Osteoblast (primary cell): Measurements from ENCODE around the gene CIBAR2. TPM values are rescaled to one million over a fixed set of nuclear protein-coding genes. Genes with fewer than 3 reads are reported as not detected.

ENCODE experiments used
- DNase-seq: peaks from one replicate; pipeline ENCODE4 v3.0.0; 2011; ENCODE audit warnings: low spot score, mixed read lengths; ENCODE audit not compliant: insufficient read length; ENCODE audit errors: missing footprints
- H2AFZ ChIP-seq: 2 replicates; pipeline ENCODE4 v1.6.0; 2011; ENCODE audit warnings: mild to moderate bottlenecking, low read length
- H3K27ac ChIP-seq: 2 replicates; pipeline ENCODE4 v1.5.1; 2011; ENCODE audit warnings: mild to moderate bottlenecking, low read depth, low read length, moderate library complexity
- H3K27me3 ChIP-seq: 2 replicates; pipeline ENCODE4 v1.6.0; 2012; ENCODE audit warnings: mild to moderate bottlenecking, control low read depth, inconsistent platforms, low read length, moderate library complexity; ENCODE audit not compliant: insufficient read depth
- H3K36me3 ChIP-seq: 2 replicates; pipeline ENCODE4 v1.5.1; 2011; ENCODE audit warnings: mild to moderate bottlenecking, low read length, control low read depth, moderate library complexity; ENCODE audit not compliant: insufficient read depth
- H3K4me1 ChIP-seq: 2 replicates; pipeline ENCODE4 v1.5.1; 2011; ENCODE audit warnings: mild to moderate bottlenecking, low read length, control low read depth, moderate library complexity; ENCODE audit not compliant: insufficient read depth
- H3K4me2 ChIP-seq: 2 replicates; pipeline ENCODE4 v1.6.0; 2011; ENCODE audit warnings: mild to moderate bottlenecking, low read length; ENCODE audit not compliant: insufficient read depth
- H3K4me3 ChIP-seq: fragments of 200-600 bp; sonication (generic); 3 replicates; pipeline ENCODE4 v1.5.1; 2012; ENCODE audit warnings: mild to moderate bottlenecking, low read length, inconsistent platforms; ENCODE audit not compliant: insufficient read depth
- H3K79me2 ChIP-seq: 2 replicates; pipeline ENCODE4 v1.6.0; 2012; ENCODE audit warnings: mild to moderate bottlenecking, low read length, control low read depth, inconsistent platforms; ENCODE audit not compliant: insufficient read depth
- H3K9me3 ChIP-seq: 2 replicates; pipeline ENCODE4 v1.5.1; 2011; ENCODE audit warnings: low read depth, low read length, control low read depth
- H4K20me1 ChIP-seq: 2 replicates; pipeline ENCODE4 v1.6.0; 2012; ENCODE audit warnings: mild to moderate bottlenecking, low read length, control low read depth; ENCODE audit not compliant: insufficient read depth
- CTCF ChIP-seq: IDR thresholded peaks from 2 replicates; pipeline ENCODE4 v1.5.1; 2011; ENCODE audit warnings: mild to moderate bottlenecking, low read depth, low read length, moderate library complexity; ENCODE audit errors: extremely low read depth
- total RNA-seq: library from RNA; depleted of rRNA; stranded (reverse); fragments of >200 nt; gene quantifications from 2 replicates; pipeline ENCODE4 v1.2.3, GENCODE V29; 2012

Gene CIBAR2
- total RNA-seq, 1 donor = under 0.01 TPM

- H2AFZ ChIP-seq = no peak overlapping the region
- no peak overlapping the region for H3K4me2 ChIP-seq
- H3K4me3 ChIP-seq = no peak overlapping the region
- H3K79me2 ChIP-seq = peaks cover 3% of the 10 kb centered on the region
- H3K27ac ChIP-seq = no peak overlapping the region
- no peak for TF ChIP-seq CTCF
- H3K36me3 ChIP-seq = peaks cover 10% of the 10 kb centered on the region
- H3K9me3 ChIP-seq = no peaks in the 10 kb centered on the region
- DNase-seq = no peak
- H3K27me3 ChIP-seq = no peaks in the 10 kb centered on the region
- peaks cover 23% of the 10 kb centered on the region for H4K20me1 ChIP-seq
- peaks cover 3% of the 10 kb centered on the region for H3K4me1 ChIP-seq
These were observed 49.4 kb downstream of the CIBAR2 start for GRCh38 chr16:85062845-85063244.

- no peaks in the 10 kb centered on the region for H3K27me3 ChIP-seq
- peaks cover 3% of the 10 kb centered on the region for H3K79me2 ChIP-seq
- no peak for TF ChIP-seq CTCF
- DNase-seq = no peak
- H3K9me3 ChIP-seq = no peaks in the 10 kb centered on the region
- H4K20me1 ChIP-seq = peaks cover 27% of the 10 kb centered on the region
- peaks cover 8% of the 10 kb centered on the region for H3K36me3 ChIP-seq
- H2AFZ ChIP-seq = no peak overlapping the region
- no peak overlapping the region for H3K27ac ChIP-seq
- no peak overlapping the region for H3K4me3 ChIP-seq
- peaks cover 3% of the 10 kb centered on the region for H3K4me1 ChIP-seq
- no peak overlapping the region for H3K4me2 ChIP-seq
These were observed 49.9 kb downstream of the CIBAR2 start for GRCh38 chr16:85062323-85062722.

- no peak for DNase-seq
- H3K4me3 ChIP-seq = no peak overlapping the region
- no peaks in the 10 kb centered on the region for H3K27me3 ChIP-seq
- peaks cover 3% of the 10 kb centered on the region for H3K4me1 ChIP-seq
- H3K36me3 ChIP-seq = peaks cover 8% of the 10 kb centered on the region
- TF ChIP-seq CTCF = no peak
- H3K79me2 ChIP-seq = peaks cover 9% of the 10 kb centered on the region
- H3K9me3 ChIP-seq = no peaks in the 10 kb centered on the region
- no peak overlapping the region for H3K27ac ChIP-seq
- H4K20me1 ChIP-seq = peaks cover 30% of the 10 kb centered on the region
- H2AFZ ChIP-seq = no peak overlapping the region
- no peak overlapping the region for H3K4me2 ChIP-seq
These were observed 50.7 kb downstream of the CIBAR2 start for GRCh38 chr16:85061566-85061965.

GRCh38 chr16:85058909-85059308, 53.4 kb downstream of the CIBAR2 start:
- H3K4me2 ChIP-seq = no peak overlapping the region
- no peak overlapping the region for H3K27ac ChIP-seq
- peaks cover 8% of the 10 kb centered on the region for H3K36me3 ChIP-seq
- H3K79me2 ChIP-seq = peaks cover 14% of the 10 kb centered on the region
- H3K4me3 ChIP-seq = no peak overlapping the region
- H2AFZ ChIP-seq = no peak overlapping the region
- H3K4me1 ChIP-seq = peaks cover 20% of the 10 kb centered on the region
- H3K27me3 ChIP-seq = no peaks in the 10 kb centered on the region
- TF ChIP-seq CTCF = no peak
- H3K9me3 ChIP-seq = no peaks in the 10 kb centered on the region
- DNase-seq = no peak
- peaks cover 23% of the 10 kb centered on the region for H4K20me1 ChIP-seq
